HG03095 (cell line): Measurements from ENCODE around the gene DEPDC1.
"Not testable (repeated sequence)": the region's sequence is repeated elsewhere in the genome, so short reads cannot be mapped to it uniquely, and the experiment has no call there.

Experiments used
- ATAC-seq: cut with Tn5 transposase; IDR thresholded peaks from one replicate; pipeline ENCODE4 v1.9.1; 2021; ENCODE audit warnings: moderate library complexity; ENCODE audit not compliant: unreplicated experiment

The DEPDC1 gene

GRCh38 chr1:68479501-68479900 lies 17.4 kb downstream of the DEPDC1 start:
- no peak for ATAC-seq

GRCh38 chr1:68478662-68479061 lies 18.2 kb downstream of the DEPDC1 start:
- no peak for ATAC-seq

GRCh38 chr1:68476626-68477025 lies 20.3 kb downstream of the DEPDC1 start:
- not testable (repeated sequence) for ATAC-seq

- no peak for ATAC-seq
Measured at GRCh38 chr1:68473060-68473459, 23.8 kb downstream of the DEPDC1 start.

- ATAC-seq, result no peak
Measured at GRCh38 chr1:68470388-68470970, 26.4 kb downstream of the DEPDC1 start.

- ATAC-seq, result no peak
Measured at GRCh38 chr1:68464891-68465290, 32.0 kb downstream of the DEPDC1 start.

- no peak for ATAC-seq
Measured at GRCh38 chr1:68460935-68461334, 35.9 kb downstream of the DEPDC1 start.

- no peak for ATAC-seq
Measured at GRCh38 chr1:68459796-68460195, 37.1 kb downstream of the DEPDC1 start.

- no peak for ATAC-seq
Measured at GRCh38 chr1:68459091-68459490, 37.8 kb downstream of the DEPDC1 start.

GRCh38 chr1:68456202-68456601 lies 40.7 kb downstream of the DEPDC1 start:
- no peak for ATAC-seq

- no peak for ATAC-seq
Measured at GRCh38 chr1:68454534-68454933, 42.3 kb downstream of the DEPDC1 start.

GRCh38 chr1:68453060-68453670 lies 43.7 kb downstream of the DEPDC1 start:
- no peak for ATAC-seq

- no peak for ATAC-seq
Measured at GRCh38 chr1:68449901-68450300, 47.0 kb downstream of the DEPDC1 start, which contains the start of gene RPE65. RPE65 (minus strand) TSS chr1:68449954; CDS start chr1:68449905, 49 bp downstream.

- ATAC-seq, result no peak
Measured at GRCh38 chr1:68448365-68448764, 48.5 kb downstream of the DEPDC1 start.

- ATAC-seq, result no peak
Measured at GRCh38 chr1:68445709-68446108, 51.2 kb downstream of the DEPDC1 start.

- ATAC-seq, result peak; percentile 81
Measured at GRCh38 chr1:68442822-68443556, 53.9 kb downstream of the DEPDC1 start.

- ATAC-seq, result no peak
Measured at GRCh38 chr1:68442006-68442405, 54.9 kb downstream of the DEPDC1 start.

GRCh38 chr1:68438310-68438709 lies 58.6 kb downstream of the DEPDC1 start:
- peak; percentile 47 for ATAC-seq

- ATAC-seq, result no peak
Measured at GRCh38 chr1:68433395-68433794, 63.5 kb downstream of the DEPDC1 start.

GRCh38 chr1:68431076-68431475 lies 65.8 kb downstream of the DEPDC1 start:
- no peak for ATAC-seq

GRCh38 chr1:68429233-68429808 lies 67.6 kb downstream of the DEPDC1 start:
- no peak for ATAC-seq

- no peak for ATAC-seq
Measured at GRCh38 chr1:68426594-68426993, 70.3 kb downstream of the DEPDC1 start.
